HCT116 (cell line): ENCODE results near the gene CAGE1. TPM values are rescaled to one million over a fixed set of nuclear protein-coding genes. Genes with fewer than 3 reads are reported as not detected.

Source experiments
- ATAC-seq: fragments of 200-7000 bp; cut with Tn5 transposase; 2 replicates; pipeline ENCODE4 v1.9.1; 2020; ENCODE audit warnings: mild to moderate bottlenecking, moderate library complexity
- BruUV-seq: library from RNA; stranded (reverse); fragments of 400-500 nt; replicated peaks from 2 replicates; lab custom pipeline; 2021; lab: Mats Ljungman, UMichigan
- CTCF ChIA-PET: fragments of 300-600 bp; sonication (Branson Sonifier 250); formaldehyde crosslinking; loops from one replicate; lab custom pipeline; 2021; ENCODE audit warnings: antibody characterized with exemption; lab: Charles Lee
- POLR2A ChIA-PET: fragments of 300-600, 350-600 bp; sonication (Branson Sonifier 250); formaldehyde crosslinking; loops from one replicate; lab custom pipeline; 2021; ENCODE audit warnings: antibody characterized with exemption; lab: Charles Lee
- RAD21 ChIA-PET, 2 experiments: fragments of 300-600 bp; sonication (Branson Sonifier 250); formaldehyde crosslinking; loops; one replicate each; lab custom pipeline; 2023; ENCODE audit warnings: low total read pairs in 2 of 2; ENCODE audit not compliant: uncharacterized antibody in 2 of 2, unreplicated experiment in 2 of 2, low non-redundant PET in 1 of 2; lab: Charles Lee
- DNase-seq: peaks from one replicate; pipeline ENCODE4 v3.0.0-alpha.2; 2010; ENCODE audit warnings: low read depth, low spot score
- H2AFZ ChIP-seq: fragments of 200-600 bp; shearing (Covaris generic), sonication (generic); 2 replicates; pipeline ENCODE4 v1.6.1; 2017; ENCODE audit warnings: low read depth, mixed run types, mixed read lengths, antibody characterized with exemption, low read length; ENCODE audit not compliant: poor library complexity, severe bottlenecking
- H3K27ac ChIP-seq: 2 replicates; pipeline ENCODE4 v1.5.1; 2012; ENCODE audit warnings: low read depth, low read length
- H3K27me3 ChIP-seq: fragments of 200-600 bp; sonication (generic); 2 replicates; pipeline ENCODE4 v1.6.1; 2016; ENCODE audit warnings: mixed run types, low read length, mixed read lengths; ENCODE audit not compliant: insufficient read depth
- H3K36me3 ChIP-seq, 2 experiments: fragments of 200-500 bp in 1 of 2; fragments of 200-600 bp in 1 of 2; sonication (Bioruptor generic) in 1 of 2; sonication (generic) in 1 of 2; 2 replicates each; pipeline versions ENCODE4 v1.5.1 to v1.6.1; 2014 to 2016; ENCODE audit warnings: low read length in 2 of 2, inconsistent platforms in 1 of 2, mixed read lengths in 1 of 2, mixed run types in 1 of 2; ENCODE audit not compliant: insufficient read depth in 2 of 2, control insufficient read depth in 1 of 2
- H3K4me1 ChIP-seq, 2 experiments: fragments of 200-600 bp in 1 of 2; sonication (generic) in 1 of 2; 2 replicates each; pipeline versions ENCODE4 v1.5.1 to v1.6.1; 2012 to 2017; ENCODE audit warnings: low read length in 2 of 2, inconsistent platforms in 1 of 2, mild to moderate bottlenecking in 1 of 2, mixed read lengths in 1 of 2, mixed run types in 1 of 2, moderate library complexity in 1 of 2; ENCODE audit not compliant: insufficient read depth in 2 of 2, control insufficient read depth in 1 of 2
- H3K4me2 ChIP-seq: fragments of 200-600 bp; sonication (generic); 2 replicates; pipeline ENCODE4 v1.6.1; 2017; ENCODE audit warnings: mixed run types, low read length, mixed read lengths
- H3K4me3 ChIP-seq, 2 experiments: fragments of 200-600 bp in 1 of 2; sonication (generic) in 1 of 2; replicated peaks in 1 of 2; 2 replicates each; pipeline ENCODE4 v1.5.1; 2011 to 2016; ENCODE audit warnings: low read length in 2 of 2, control low read depth in 1 of 2, low read depth in 1 of 2, mild to moderate bottlenecking in 1 of 2, mixed read lengths in 1 of 2, mixed run types in 1 of 2
- H3K79me2 ChIP-seq: fragments of 200-600 bp; sonication (generic); 2 replicates; pipeline ENCODE4 v1.6.1; 2017; ENCODE audit warnings: mild to moderate bottlenecking, mixed run types, low read length, moderate library complexity, mixed read lengths; ENCODE audit not compliant: insufficient read depth
- H3K9ac ChIP-seq: fragments of 200-600 bp; sonication (generic); 2 replicates; pipeline ENCODE4 v1.6.1; 2016; ENCODE audit warnings: low read length, mixed read lengths
- H3K9me2 ChIP-seq: fragments of 200-600 bp; sonication (generic), shearing (Covaris generic); 2 replicates; pipeline ENCODE4 v1.6.1; 2017; ENCODE audit warnings: mixed run types, mild to moderate bottlenecking, moderate library complexity; ENCODE audit not compliant: insufficient read depth
- H3K9me3 ChIP-seq, 2 experiments: fragments of 200-500 bp in 1 of 2; fragments of 200-600 bp in 1 of 2; sonication (Bioruptor generic) in 1 of 2; sonication (generic) in 1 of 2; 2 replicates each; pipeline ENCODE4 v1.6.1; 2014 to 2017; ENCODE audit warnings: low read length in 2 of 2, mixed read lengths in 2 of 2, inconsistent platforms in 1 of 2, low read depth in 1 of 2, mild to moderate bottlenecking in 1 of 2, mixed run types in 1 of 2, moderate library complexity in 1 of 2; ENCODE audit not compliant: control insufficient read depth in 1 of 2, insufficient read depth in 1 of 2
- H4K20me1 ChIP-seq: fragments of 200-600 bp; sonication (generic), shearing (Covaris generic); 2 replicates; pipeline ENCODE4 v1.6.1; 2017; ENCODE audit warnings: mixed run types, mild to moderate bottlenecking, moderate library complexity; ENCODE audit not compliant: insufficient read depth
- CBX3 ChIP-seq: IDR thresholded peaks from 2 replicates; pipeline ENCODE4 v1.6.1; 2012; ENCODE audit warnings: low read depth
- EGR1 ChIP-seq: IDR thresholded peaks from 2 replicates; pipeline ENCODE4 v1.6.1; 2012; ENCODE audit warnings: low read depth
- EZH2phosphoT487 ChIP-seq: fragments of 200-600 bp; IDR thresholded peaks from 2 replicates; pipeline ENCODE4 v1.6.1; 2018; ENCODE audit warnings: antibody characterized with exemption, borderline replicate concordance
- FOSL1 ChIP-seq: IDR thresholded peaks from 2 replicates; pipeline ENCODE4 v1.6.1; 2012; ENCODE audit warnings: low read depth
- JUND ChIP-seq: IDR thresholded peaks from 2 replicates; pipeline ENCODE4 v1.6.1; 2012
- POLR2A ChIP-seq: IDR thresholded peaks from 2 replicates; pipeline ENCODE4 v1.7.0; 2011; ENCODE audit warnings: borderline replicate concordance; ENCODE audit not compliant: insufficient read depth, insufficient read length; ENCODE audit errors: extremely low read depth
- POLR2AphosphoS5 ChIP-seq: IDR thresholded peaks from 2 replicates; pipeline ENCODE4 v1.6.1; 2011; ENCODE audit warnings: mild to moderate bottlenecking, low read depth, low read length, moderate library complexity
- TCF7L2 ChIP-seq: IDR thresholded peaks from 2 replicates; pipeline ENCODE4 v1.7.0; 2011; ENCODE audit warnings: borderline replicate concordance, inconsistent platforms; ENCODE audit not compliant: insufficient read depth, insufficient read length; ENCODE audit errors: extremely low read depth
- YY1 ChIP-seq: IDR thresholded peaks from 2 replicates; pipeline ENCODE4 v1.6.1; 2011; ENCODE audit warnings: low read length, low read depth, moderate library complexity, mild to moderate bottlenecking; ENCODE audit not compliant: insufficient replicate concordance; ENCODE audit errors: extremely low read depth
- ZNF274 ChIP-seq: fragments of 200-500 bp; sonication (Bioruptor generic); IDR thresholded peaks from 2 replicates; pipeline ENCODE4 v1.6.1; 2014; ENCODE audit warnings: mild to moderate bottlenecking, low read depth, low read length, inconsistent platforms
- intact Hi-C: fragments of 100-400 bp; cut with micrococcal nuclease; formaldehyde crosslinking; loops from 2 replicates; pipeline ENCODE4 v1.10.0; 2022
- total RNA-seq: library from RNA; stranded (reverse); gene quantifications from one replicate; pipeline ENCODE4 v1.2.1, GENCODE V29; 2021; ENCODE audit not compliant: unreplicated experiment
- TF ChIP-seq, protein P1 (sequence below): IDR thresholded peaks from 2 replicates; pipeline ENCODE4 v1.6.1; 2012
- TF ChIP-seq, protein P2 (sequence below), 3 experiments: fragments of 200-600 bp in 1 of 3; sonication (generic) in 1 of 3; IDR thresholded peaks in 2 of 3; conservative IDR thresholded peaks in 1 of 3; 2 replicates each; pipeline ENCODE4 v1.5.1; 2012 to 2017; ENCODE audit warnings: low read depth in 2 of 3, low read length in 2 of 3, antibody characterized with exemption in 1 of 3, borderline replicate concordance in 1 of 3, control low read depth in 1 of 3, mild to moderate bottlenecking in 1 of 3, mixed read lengths in 1 of 3, mixed run types in 1 of 3, moderate library complexity in 1 of 3; ENCODE audit not compliant: insufficient read depth in 1 of 3
- TF ChIP-seq, protein P3 (sequence below): IDR thresholded peaks from 2 replicates; pipeline ENCODE4 v1.6.1; 2012

CAGE1 gene
- total RNA-seq, 1 experiment from 2014 or later: 0.20 TPM

DNA sequence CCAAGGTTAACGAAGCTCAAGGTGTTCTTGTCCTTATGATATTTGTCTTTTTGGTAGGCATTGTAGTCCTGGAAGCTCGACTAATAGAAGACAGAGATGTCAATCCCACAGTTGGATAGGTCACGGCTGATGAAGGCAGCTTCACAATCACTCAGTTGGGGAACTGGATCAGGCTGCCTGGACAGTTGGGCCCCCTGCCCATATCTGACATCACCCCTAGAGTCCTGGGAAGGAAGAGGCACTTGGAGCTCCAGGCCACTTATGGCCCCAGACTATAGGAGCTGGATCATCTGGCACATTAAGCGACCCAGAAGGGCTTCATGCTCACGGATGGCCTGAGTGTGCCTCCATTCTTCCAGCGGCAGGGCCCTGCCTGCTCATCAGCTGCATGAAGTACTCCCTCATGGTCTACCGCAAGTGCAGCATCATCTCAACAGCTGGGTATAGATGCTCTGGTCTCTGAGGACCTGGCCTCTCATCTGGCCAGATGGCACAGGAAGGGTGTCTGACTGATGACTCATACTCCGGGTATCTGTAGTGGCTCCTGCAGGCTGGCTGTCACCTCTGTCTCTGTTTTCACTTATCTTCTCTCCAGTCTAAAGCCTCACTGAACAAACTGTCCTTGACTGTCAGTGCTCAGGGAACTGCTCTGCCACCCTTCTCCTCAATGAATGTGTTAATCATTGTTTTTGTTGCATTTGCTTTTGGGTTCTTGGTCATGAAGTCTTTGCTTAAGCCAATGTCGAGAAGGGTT lies 47.4 kb downstream of the CAGE1 start:
- Histone ChIP-seq H3K27me3 (no peaks in the 10 kb centered on the region), H3K4me1 (peaks cover 0 to 12% of the 10 kb centered on the region in 2 experiments; a peak in 3 of 4 replicates), H3K36me3 (no peaks in the 10 kb centered on the region), H3K27ac (no peak overlapping the region), H3K9me2 (no peaks in the 10 kb centered on the region), H3K4me3 (no peak overlapping the region), H2AFZ (no peak overlapping the region), H4K20me1 (no peaks in the 10 kb centered on the region), H3K79me2 (no peaks in the 10 kb centered on the region), H3K9ac (no peak overlapping the region), H3K4me2 (peak overlapping the region; percentile 53; the same call in 1 of the 2 replicates), H3K9me3 (no peaks in the 10 kb centered on the region)
- RAD21 ChIA-PET: no interaction called here
- ATAC-seq (peak; percentile 79), DNase-seq (peak; percentile 23)
- CTCF ChIA-PET: no interaction called here
- TF ChIP-seq FOSL1: peak; percentile 73
- TF ChIP-seq POLR2A: no peak
- TF ChIP-seq, protein P1, sequence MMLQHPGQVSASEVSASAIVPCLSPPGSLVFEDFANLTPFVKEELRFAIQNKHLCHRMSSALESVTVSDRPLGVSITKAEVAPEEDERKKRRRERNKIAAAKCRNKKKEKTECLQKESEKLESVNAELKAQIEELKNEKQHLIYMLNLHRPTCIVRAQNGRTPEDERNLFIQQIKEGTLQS: no peak
- TF ChIP-seq JUND: peak; percentile 75
- POLR2A ChIA-PET: no interaction called here
- intact Hi-C loops: no loop called here
- BruUV-seq: no TSS peak

DNA sequence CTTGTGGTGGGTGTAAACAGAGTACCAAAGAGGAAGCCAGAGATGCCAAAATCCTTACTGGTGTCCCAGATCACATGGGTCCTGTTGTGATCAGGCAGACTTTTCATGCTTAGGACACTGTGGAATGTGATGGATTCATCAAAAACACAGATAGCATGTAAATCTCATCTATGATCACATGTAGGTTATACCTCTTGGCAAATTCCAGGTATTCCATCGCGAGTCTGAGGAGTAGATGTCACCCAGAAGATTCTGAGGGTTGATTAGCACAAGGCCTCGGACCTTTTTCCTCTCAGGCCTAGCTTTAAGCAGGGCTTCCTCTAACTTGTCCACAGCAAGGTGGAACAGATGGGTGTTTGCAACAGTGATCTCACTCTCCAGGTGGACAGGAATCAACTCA lies 48.3 kb downstream of the CAGE1 start:
- TF ChIP-seq JUND: no peak
- TF ChIP-seq ZNF274: no peak
- no peak for TF ChIP-seq EGR1
- TF ChIP-seq, protein P2, sequence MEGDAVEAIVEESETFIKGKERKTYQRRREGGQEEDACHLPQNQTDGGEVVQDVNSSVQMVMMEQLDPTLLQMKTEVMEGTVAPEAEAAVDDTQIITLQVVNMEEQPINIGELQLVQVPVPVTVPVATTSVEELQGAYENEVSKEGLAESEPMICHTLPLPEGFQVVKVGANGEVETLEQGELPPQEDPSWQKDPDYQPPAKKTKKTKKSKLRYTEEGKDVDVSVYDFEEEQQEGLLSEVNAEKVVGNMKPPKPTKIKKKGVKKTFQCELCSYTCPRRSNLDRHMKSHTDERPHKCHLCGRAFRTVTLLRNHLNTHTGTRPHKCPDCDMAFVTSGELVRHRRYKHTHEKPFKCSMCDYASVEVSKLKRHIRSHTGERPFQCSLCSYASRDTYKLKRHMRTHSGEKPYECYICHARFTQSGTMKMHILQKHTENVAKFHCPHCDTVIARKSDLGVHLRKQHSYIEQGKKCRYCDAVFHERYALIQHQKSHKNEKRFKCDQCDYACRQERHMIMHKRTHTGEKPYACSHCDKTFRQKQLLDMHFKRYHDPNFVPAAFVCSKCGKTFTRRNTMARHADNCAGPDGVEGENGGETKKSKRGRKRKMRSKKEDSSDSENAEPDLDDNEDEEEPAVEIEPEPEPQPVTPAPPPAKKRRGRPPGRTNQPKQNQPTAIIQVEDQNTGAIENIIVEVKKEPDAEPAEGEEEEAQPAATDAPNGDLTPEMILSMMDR (IDR thresholded peaks at IDR 0.05 in 2 of 3, conservative IDR thresholded peaks at IDR 0.05 in 1 of 3; ENCODE audit: borderline replicate concordance in 1 of 3, insufficient read depth in 1 of 3, low read depth in 2 of 3, low read length in 2 of 3): no peak
- TF ChIP-seq, protein P3, sequence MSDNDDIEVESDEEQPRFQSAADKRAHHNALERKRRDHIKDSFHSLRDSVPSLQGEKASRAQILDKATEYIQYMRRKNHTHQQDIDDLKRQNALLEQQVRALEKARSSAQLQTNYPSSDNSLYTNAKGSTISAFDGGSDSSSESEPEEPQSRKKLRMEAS: no peak
- no peak for TF ChIP-seq POLR2AphosphoS5
- no peak for TF ChIP-seq POLR2A
- TF ChIP-seq YY1: no peak
- TF ChIP-seq EZH2phosphoT487: no peak
- no peak for TF ChIP-seq TCF7L2
- no peak for TF ChIP-seq CBX3
- TF ChIP-seq, all 23 proteins: peak for 0
- Histone ChIP-seq H3K36me3 (no peaks in the 10 kb centered on the region), H3K27ac (no peak overlapping the region), H3K9me2 (no peaks in the 10 kb centered on the region), H3K4me2 (no peak overlapping the region), H3K4me3 (no peak overlapping the region), H3K4me1 (peaks cover 0 to 9% of the 10 kb centered on the region in 2 experiments; a peak in 2 of 4 replicates), H3K9me3 (no peaks in the 10 kb centered on the region), H3K27me3 (no peaks in the 10 kb centered on the region), H2AFZ (no peak overlapping the region), H3K79me2 (no peaks in the 10 kb centered on the region), H4K20me1 (no peaks in the 10 kb centered on the region), H3K9ac (no peak overlapping the region)
- no peak for ATAC-seq
- BruUV-seq: no TSS peak
- ChIA-PET POLR2A (no interaction called here), RAD21 (no interaction called here), CTCF (interaction anchor here (0.6 kb wide), 1 partner anchor 15 kb away, joined by 4 read pairs; no protein-coding TSS in a partner anchor)
- intact Hi-C loops: no loop called here
- no peak for DNase-seq
